HEK293 (cell line): ENCODE data around the gene S100A6.

ENCODE experiments used
- CTCF ChIA-PET: fragments of 350-600 bp; formaldehyde crosslinking; extraction: SDS; loops from one replicate; lab custom pipeline; 2021; ENCODE audit warnings: antibody characterized with exemption; lab: Yijun Ruan, JAX
- POLR2A ChIA-PET: fragments of 300-600 bp; formaldehyde crosslinking; extraction: SDS; loops from one replicate; lab custom pipeline; 2020; ENCODE audit warnings: antibody characterized with exemption, inconsistent platforms; lab: Yijun Ruan, JAX
- H3K27ac ChIP-seq: fragments of 200-500 bp; sonication (Bioruptor generic); 2 replicates; pipeline ENCODE4 v1.5.1; 2014; ENCODE audit warnings: low read depth, low read length, control low read depth, inconsistent platforms; ENCODE audit errors: extremely low read depth
- H3K36me3 ChIP-seq, 2 experiments: fragments of 200-500 bp in 1 of 2; sonication (Bioruptor generic) in 1 of 2; 1 replicate in 1 of 2; 2 replicates in 1 of 2; pipeline ENCODE4 v1.5.1; 2014 to 2017; ENCODE audit warnings: inconsistent platforms in 2 of 2, low read length in 2 of 2; ENCODE audit not compliant: control insufficient read depth in 2 of 2, insufficient read depth in 1 of 2
- H3K4me1 ChIP-seq: fragments of 200-500 bp; sonication (Bioruptor generic); 2 replicates; pipeline ENCODE4 v1.5.1; 2014; ENCODE audit warnings: mild to moderate bottlenecking, low read length, inconsistent platforms; ENCODE audit not compliant: control insufficient read depth, insufficient read depth
- H3K4me3 ChIP-seq: 2 replicates; pipeline ENCODE4 v1.5.1; 2011; ENCODE audit warnings: low read depth, mild to moderate bottlenecking, control low read depth, low read length, moderate library complexity
- H3K9me3 ChIP-seq: fragments of 200-500 bp; sonication (Bioruptor generic); 2 replicates; pipeline ENCODE4 v1.5.1; 2014; ENCODE audit warnings: low read depth, low read length, inconsistent platforms; ENCODE audit not compliant: control insufficient read depth, insufficient read depth
- IKZF3 ChIP-seq: fragments of 450-650 bp; IDR thresholded peaks from 2 replicates; pipeline ENCODE4 v1.5.0; 2018; ENCODE audit warnings: missing biosample characterization, mild to moderate bottlenecking, missing genetic modification characterization, moderate library complexity
- KLF1 ChIP-seq: fragments of 450-650 bp; formaldehyde crosslinking; IDR thresholded peaks from 2 replicates; pipeline ENCODE4 v1.5.1; 2016; ENCODE audit warnings: missing biosample characterization, missing genetic modification characterization
- KLF16 ChIP-seq: fragments of 450-650 bp; formaldehyde crosslinking; IDR thresholded peaks from 2 replicates; pipeline ENCODE4 v1.5.1; 2017; ENCODE audit warnings: missing biosample characterization, missing genetic modification characterization
- KLF17 ChIP-seq: fragments of 450-650 bp; formaldehyde crosslinking; IDR thresholded peaks from 2 replicates; pipeline ENCODE4 v1.5.1; 2016; ENCODE audit warnings: missing biosample characterization, missing genetic modification characterization
- PRDM2 ChIP-seq: fragments of 450-650 bp; formaldehyde crosslinking; IDR thresholded peaks from 2 replicates; pipeline ENCODE4 v1.5.1; 2016; ENCODE audit warnings: missing biosample characterization, missing genetic modification characterization, borderline replicate concordance
- SCRT1 ChIP-seq: fragments of 450-650 bp; formaldehyde crosslinking; IDR thresholded peaks from 2 replicates; pipeline ENCODE4 v1.5.1; 2016; ENCODE audit warnings: missing biosample characterization, missing genetic modification characterization, borderline replicate concordance
- SCRT2 ChIP-seq: fragments of 450-650 bp; formaldehyde crosslinking; IDR thresholded peaks from 2 replicates; pipeline ENCODE4 v1.5.1; 2016; ENCODE audit warnings: missing biosample characterization, missing genetic modification characterization
- SP2 ChIP-seq: fragments of 450-650 bp; formaldehyde crosslinking; IDR thresholded peaks from 2 replicates; pipeline ENCODE4 v1.5.1; 2016; ENCODE audit warnings: missing biosample characterization, missing genetic modification characterization
- SP3 ChIP-seq: fragments of 450-650 bp; formaldehyde crosslinking; IDR thresholded peaks from 2 replicates; pipeline ENCODE4 v1.5.1; 2016; ENCODE audit warnings: missing biosample characterization, missing genetic modification characterization
- ZBTB8A ChIP-seq: fragments of 450-650 bp; formaldehyde crosslinking; IDR thresholded peaks from 2 replicates; pipeline ENCODE4 v1.5.1; 2016; ENCODE audit warnings: missing biosample characterization, missing genetic modification characterization
- ZFP41 ChIP-seq: fragments of 450-650 bp; formaldehyde crosslinking; IDR thresholded peaks from 2 replicates; pipeline ENCODE4 v1.5.1; 2016; ENCODE audit warnings: missing biosample characterization, missing genetic modification characterization, borderline replicate concordance
- ZNF112 ChIP-seq: fragments of 450-650 bp; formaldehyde crosslinking; IDR thresholded peaks from 2 replicates; pipeline ENCODE4 v1.5.0; 2017; ENCODE audit warnings: missing biosample characterization, missing genetic modification characterization
- ZNF184 ChIP-seq: fragments of 450-650 bp; IDR thresholded peaks from 2 replicates; pipeline ENCODE4 v1.5.1; 2018; ENCODE audit warnings: missing biosample characterization, mild to moderate bottlenecking, missing genetic modification characterization
- ZNF19 ChIP-seq: fragments of 450-650 bp; formaldehyde crosslinking; IDR thresholded peaks from 2 replicates; pipeline ENCODE4; 2016; ENCODE audit warnings: missing biosample characterization, missing genetic modification characterization, low read depth
- ZNF239 ChIP-seq: fragments of 450-650 bp; formaldehyde crosslinking; IDR thresholded peaks from 2 replicates; pipeline ENCODE4 v1.5.1; 2016; ENCODE audit warnings: missing biosample characterization, missing genetic modification characterization
- ZNF280D ChIP-seq: fragments of 450-650 bp; formaldehyde crosslinking; IDR thresholded peaks from 2 replicates; pipeline ENCODE4 v1.5.1; 2016; ENCODE audit warnings: missing biosample characterization, missing genetic modification characterization
- ZNF292 ChIP-seq: fragments of 450-650 bp; formaldehyde crosslinking; IDR thresholded peaks from 2 replicates; pipeline ENCODE4 v1.5.1; 2016; ENCODE audit warnings: low read depth, missing biosample characterization, missing genetic modification characterization, borderline replicate concordance
- ZNF311 ChIP-seq: fragments of 450-650 bp; formaldehyde crosslinking; IDR thresholded peaks from 2 replicates; pipeline ENCODE4 v1.5.1; 2017; ENCODE audit warnings: missing biosample characterization, missing genetic modification characterization, borderline replicate concordance
- ZNF416 ChIP-seq: fragments of 450-650 bp; formaldehyde crosslinking; IDR thresholded peaks from 2 replicates; pipeline ENCODE4 v1.5.1; 2016; ENCODE audit warnings: missing biosample characterization, missing genetic modification characterization
- ZNF555 ChIP-seq: fragments of 450-650 bp; formaldehyde crosslinking; conservative IDR thresholded peaks from 2 replicates; pipeline ENCODE4 v1.5.1; 2017; ENCODE audit warnings: missing biosample characterization, mild to moderate bottlenecking, missing genetic modification characterization, inconsistent platforms
- ZNF658 ChIP-seq: fragments of 450-650 bp; formaldehyde crosslinking; IDR thresholded peaks from 2 replicates; pipeline ENCODE4; 2016; ENCODE audit warnings: missing biosample characterization, missing genetic modification characterization
- ZNF777 ChIP-seq: fragments of 450-650 bp; formaldehyde crosslinking; IDR thresholded peaks from 2 replicates; pipeline ENCODE4 v1.5.1; 2017; ENCODE audit warnings: missing biosample characterization, missing genetic modification characterization, borderline replicate concordance
- ZNF785 ChIP-seq: fragments of 450-650 bp; formaldehyde crosslinking; IDR thresholded peaks from 2 replicates; pipeline ENCODE4 v1.5.1; 2016; ENCODE audit warnings: missing biosample characterization, missing genetic modification characterization
- ZSCAN4 ChIP-seq: fragments of 450-650 bp; formaldehyde crosslinking; IDR thresholded peaks from 2 replicates; pipeline ENCODE4 v1.5.1; 2017; ENCODE audit warnings: missing biosample characterization, missing genetic modification characterization

Gene S100A6

GRCh38 chr1:153539395-153540093 is 3.8 kb upstream of the S100A6 start:
- ChIA-PET CTCF (interaction anchor here (0.7 to 1.1 kb wide), 4 partner anchors 14 to 262 kb away, joined by 3 to 4 read pairs (median 3); no protein-coding TSS in a partner anchor), POLR2A (interaction anchor here (1.0 kb wide), 1 partner anchor 12 kb away, joined by 3 read pairs; no protein-coding TSS in a partner anchor)
- peaks cover under 1% of the 10 kb centered on the region; the same call in 1 of the 2 replicates for H3K4me1 ChIP-seq
- H3K36me3 ChIP-seq: no peaks in the 10 kb centered on the region
- no peak for TF ChIP-seq ZNF112 (tag by site-specific recombination)
- no peak for TF ChIP-seq ZNF184 (tag by site-specific recombination)
- no peak for TF ChIP-seq ZNF658 (tag by site-specific recombination)
- no peak for TF ChIP-seq ZNF777 (tag by site-specific recombination)
- TF ChIP-seq ZSCAN4: no peak
- no peak for TF ChIP-seq ZNF19 (tag by site-specific recombination)
- no peak for TF ChIP-seq ZFP41
- no peak for TF ChIP-seq ZNF785 (tag by site-specific recombination)
- no peak for TF ChIP-seq ZNF311 (tag by site-specific recombination)
- no peak for TF ChIP-seq ZNF292 (tag by site-specific recombination)
- no peak for TF ChIP-seq KLF16 (tag by site-specific recombination)
- no peak for TF ChIP-seq ZNF416
- TF ChIP-seq ZNF239 (tag by site-specific recombination): no peak
- no peak for TF ChIP-seq PRDM2 (tag by site-specific recombination)
- no peaks in the 10 kb centered on the region for H3K9me3 ChIP-seq
- no peak overlapping the region for H3K27ac ChIP-seq
- H3K4me3 ChIP-seq: no peak overlapping the region

- ChIA-PET POLR2A (no interaction called here), CTCF (no interaction called here)
- Histone ChIP-seq H3K4me3 (no peak overlapping the region), H3K36me3 (no peaks in the 10 kb centered on the region), H3K9me3 (no peaks in the 10 kb centered on the region), H3K27ac (no peak overlapping the region), H3K4me1 (no peaks in the 10 kb centered on the region)
- TF ChIP-seq KLF1 (peak; percentile 64), SP2 (tag by site-specific recombination) (peak; percentile 29), ZNF555 (tag by site-specific recombination) (no peak), IKZF3 (tag by site-specific recombination) (0 out of 2 replicates have a peak, but pooled peaks have one; percentile 10), SCRT2 (tag by site-specific recombination) (peak; percentile 76), ZNF280D (tag by site-specific recombination) (no peak), SP3 (tag by site-specific recombination) (0 out of 2 replicates have a peak, but pooled peaks have one; percentile 22), KLF17 (tag by site-specific recombination) (peak; percentile 33; the same call in 1 of the 2 replicates), ZBTB8A (tag by site-specific recombination) (0 out of 2 replicates have a peak, but pooled peaks have one; percentile 29), SCRT1 (0 out of 2 replicates have a peak, but pooled peaks have one; percentile 24)
Observed at GRCh38 chr1:153538315-153538821, 2.6 kb upstream of the S100A6 start.
